ENCODE measurements around the gene PTK7. TPM values are rescaled to one million over a fixed set of nuclear protein-coding genes. Genes with fewer than 3 reads are reported as not detected.

The PTK7 gene
- total RNA-seq, 3 donors from 2014 or later = 7.0 to 57.1 (median 52.1) TPM

- Histone ChIP-seq H3K27me3 (no peaks in the 10 kb centered on the region), H3K9me3 (no peaks in the 10 kb centered on the region), H3K4me1 (peaks cover 13 to 17% of the 10 kb centered on the region in 2 donors), H3K36me3 (no peaks in the 10 kb centered on the region), H3K4me3 (no peak overlapping the region), H3K27ac (no peak overlapping the region)
- intact Hi-C loops (cut with DNase I; ENCODE audit: low total_unique reads) = no loop called here
- no peak for DNase-seq (ENCODE audit: low spot score in 2 of 2)
- TF ChIP-seq CTCF (IDR thresholded peaks at IDR 0.05) = no peak
- TF ChIP-seq POLR2A (IDR thresholded peaks at IDR 0.05) = no peak
- no peak for TF ChIP-seq POLR2AphosphoS5 (IDR thresholded peaks at IDR 0.05)
Observed at GRCh38 chr6:43086022-43086658, 10.0 kb downstream of the PTK7 start.

- TF ChIP-seq POLR2A (IDR thresholded peaks at IDR 0.05) (no peak), POLR2AphosphoS5 (IDR thresholded peaks at IDR 0.05) (no peak), CTCF (IDR thresholded peaks at IDR 0.05) (no peak)
- H3K4me3 ChIP-seq = no peak overlapping the region
- peak overlapping the region; percentile 92 to 93 for H3K27ac ChIP-seq
- no peaks in the 10 kb centered on the region for H3K9me3 ChIP-seq
- no peaks in the 10 kb centered on the region for H3K27me3 ChIP-seq
- intact Hi-C loops (cut with DNase I; ENCODE audit: low total_unique reads) = loop anchor here (1.0 kb wide), 1 partner anchor 19 kb away; no protein-coding TSS in a partner anchor
- DNase-seq (ENCODE audit: low spot score in 2 of 2) = peak in 1 of 2 donors; percentile 70
- H3K36me3 ChIP-seq = no peaks in the 10 kb centered on the region
- peaks cover 13 to 17% of the 10 kb centered on the region in 2 donors for H3K4me1 ChIP-seq
Observed at GRCh38 chr6:43088654-43089056, 12.5 kb downstream of the PTK7 start.

GRCh38 chr6:43089467-43089866 lies 13.4 kb downstream of the PTK7 start:
- no peaks in the 10 kb centered on the region for H3K9me3 ChIP-seq
- peak overlapping the region; percentile 92 to 93 for H3K27ac ChIP-seq
- peak overlapping the region in 2 of 3 donors; percentile 0 to 43 for H3K4me3 ChIP-seq
- TF ChIP-seq POLR2AphosphoS5 (IDR thresholded peaks at IDR 0.05) = no peak
- no peak for TF ChIP-seq CTCF (IDR thresholded peaks at IDR 0.05)
- no peak for TF ChIP-seq POLR2A (IDR thresholded peaks at IDR 0.05)
- no peaks in the 10 kb centered on the region for H3K27me3 ChIP-seq
- DNase-seq (ENCODE audit: low spot score in 2 of 2) = no peak
- H3K36me3 ChIP-seq = no peaks in the 10 kb centered on the region
- intact Hi-C loops (cut with DNase I; ENCODE audit: low total_unique reads) = no loop called here
- H3K4me1 ChIP-seq = peaks cover 13 to 17% of the 10 kb centered on the region in 2 donors

- no peak for DNase-seq (ENCODE audit: low spot score in 2 of 2)
- peaks cover 13 to 17% of the 10 kb centered on the region in 2 donors for H3K4me1 ChIP-seq
- H3K4me3 ChIP-seq = peak overlapping the region in 2 of 3 donors; percentile 0 to 43
- peak overlapping the region; percentile 92 to 93 for H3K27ac ChIP-seq
- TF ChIP-seq CTCF (IDR thresholded peaks at IDR 0.05) (no peak), POLR2A (IDR thresholded peaks at IDR 0.05) (no peak), POLR2AphosphoS5 (IDR thresholded peaks at IDR 0.05) (no peak)
- H3K27me3 ChIP-seq = no peaks in the 10 kb centered on the region
- H3K9me3 ChIP-seq = no peaks in the 10 kb centered on the region
- intact Hi-C loops (cut with DNase I; ENCODE audit: low total_unique reads) = no loop called here
- H3K36me3 ChIP-seq = no peaks in the 10 kb centered on the region
Observed at GRCh38 chr6:43089874-43090558, 13.9 kb downstream of the PTK7 start.

- peak overlapping the region; percentile 92 to 93 for H3K27ac ChIP-seq
- intact Hi-C loops (cut with DNase I; ENCODE audit: low total_unique reads) = no loop called here
- H3K4me3 ChIP-seq = peak overlapping the region in 1 of 3 donors; percentile 11
- no peak for DNase-seq (ENCODE audit: low spot score in 2 of 2)
- no peaks in the 10 kb centered on the region for H3K9me3 ChIP-seq
- H3K27me3 ChIP-seq = no peaks in the 10 kb centered on the region
- H3K4me1 ChIP-seq = peaks cover 13 to 21% of the 10 kb centered on the region in 2 donors
- H3K36me3 ChIP-seq = no peaks in the 10 kb centered on the region
- no peak for TF ChIP-seq CTCF (IDR thresholded peaks at IDR 0.05)
- no peak for TF ChIP-seq POLR2AphosphoS5 (IDR thresholded peaks at IDR 0.05)
- TF ChIP-seq POLR2A (IDR thresholded peaks at IDR 0.05) = no peak
Observed at GRCh38 chr6:43090559-43090956, 14.4 kb downstream of the PTK7 start.
